Activated T-cell treated with anti-CD3 and anti-CD28 coated beads, Interleukin-2, amount 50 U/mL, for 4 hours (primary cell): ENCODE measurements around the gene CDC42EP4. TPM values are rescaled to one million over a fixed set of nuclear protein-coding genes. Genes with fewer than 3 reads are reported as not detected.
"Not testable (repeated sequence)": the region's sequence is repeated elsewhere in the genome, so short reads cannot be mapped to it uniquely, and the experiment has no call there.

Source experiments
- ATAC-seq, 2 donors: fragments of 200-7000 bp; cut with Tn5 transposase; one replicate each; pipeline ENCODE4 v1.10.0; 2021
- DNase-seq: peaks from one replicate; pipeline ENCODE4 v3.0.0-alpha.2; 2020
- H3K27me3 Mint-ChIP-seq: one replicate; pipeline ENCODE4 v1.8.0; 2021; ENCODE audit warnings: low read depth, mixed read lengths
- H3K36me3 Mint-ChIP-seq: one replicate; pipeline ENCODE4 v1.8.0; 2022; ENCODE audit warnings: mixed read lengths; ENCODE audit not compliant: insufficient read depth
- H3K4me1 Mint-ChIP-seq: one replicate; pipeline ENCODE4 v1.8.0; 2021; ENCODE audit warnings: low read depth, mixed read lengths
- H3K4me3 Mint-ChIP-seq: one replicate; pipeline ENCODE4 v1.8.0; 2021; ENCODE audit warnings: mild to moderate bottlenecking, moderate library complexity, mixed read lengths
- H3K9me3 Mint-ChIP-seq: one replicate; pipeline ENCODE4 v1.8.0; 2021; ENCODE audit warnings: mixed read lengths
- total RNA-seq, 3 donors: library from RNA; stranded (reverse); gene quantifications; one replicate each; pipeline ENCODE4 v1.2.1, GENCODE V29; 2021

The CDC42EP4 gene
- total RNA-seq, 3 donors from 2014 or later, result 0.24 to 1.1 (median 0.30) TPM

- no peaks in the 10 kb centered on the region for H3K27me3 Mint-ChIP-seq
- H3K36me3 Mint-ChIP-seq, result no peaks in the 10 kb centered on the region
- ATAC-seq, result no peak
- no peak for DNase-seq
- H3K9me3 Mint-ChIP-seq, result no peaks in the 10 kb centered on the region
- H3K4me1 Mint-ChIP-seq, result no peaks in the 10 kb centered on the region
- no peak overlapping the region for H3K4me3 Mint-ChIP-seq
Measured at GRCh38 chr17:73337330-73337710, 25.5 kb upstream of the CDC42EP4 start.

DNA sequence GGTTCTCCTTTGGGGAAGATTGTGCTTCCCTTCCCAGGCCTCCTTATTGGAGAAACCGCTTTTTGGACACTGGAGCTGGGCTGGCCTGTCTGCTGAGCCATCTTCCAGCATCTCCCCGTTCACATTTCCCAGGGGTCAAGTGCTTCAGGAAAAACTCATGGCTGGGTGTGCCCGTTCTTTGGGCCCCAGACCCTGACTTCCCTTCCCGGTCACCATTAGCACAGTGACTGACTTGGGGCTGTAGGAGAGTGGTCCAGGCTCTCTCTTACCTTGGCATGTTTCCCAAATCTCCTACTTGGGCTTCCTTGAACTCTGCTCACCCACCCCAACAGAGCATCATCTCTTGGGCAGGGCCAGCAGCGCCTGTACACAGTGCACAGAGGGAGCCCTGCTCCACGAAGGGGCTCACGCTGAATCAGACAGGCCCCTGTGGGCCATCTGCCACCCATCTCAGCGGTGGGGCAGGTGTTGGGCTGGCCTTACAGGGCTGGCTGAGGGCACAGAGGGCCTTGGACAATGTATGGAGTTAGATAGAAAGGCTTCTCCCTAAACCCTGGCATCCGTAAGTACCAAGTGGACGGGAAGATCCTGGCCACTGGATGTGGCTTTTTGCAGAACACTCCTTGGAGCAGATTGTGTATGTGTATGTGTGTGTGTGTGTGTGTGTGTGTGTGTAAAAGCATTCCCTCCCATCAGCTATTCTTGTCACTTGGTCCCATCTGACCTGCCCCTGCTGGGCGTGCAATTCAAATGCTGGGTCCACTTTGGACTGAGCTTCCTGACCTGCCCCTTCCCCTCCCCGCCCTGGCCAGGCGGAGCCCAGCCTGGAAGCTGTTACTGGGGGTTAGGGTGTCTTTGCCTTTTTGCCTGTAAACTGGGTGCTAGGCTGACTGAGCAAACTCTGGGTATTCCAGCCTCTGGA lies 24.9 kb upstream of the CDC42EP4 start:
- Mint-ChIP-seq H3K4me3 (no peak overlapping the region), H3K9me3 (no peaks in the 10 kb centered on the region), H3K27me3 (no peaks in the 10 kb centered on the region), H3K36me3 (no peaks in the 10 kb centered on the region), H3K4me1 (no peaks in the 10 kb centered on the region)
- ATAC-seq (no peak), DNase-seq (no peak)

- H3K4me1 Mint-ChIP-seq, result no peaks in the 10 kb centered on the region
- no peaks in the 10 kb centered on the region for H3K36me3 Mint-ChIP-seq
- no peak overlapping the region for H3K4me3 Mint-ChIP-seq
- ATAC-seq, result no peak
- H3K27me3 Mint-ChIP-seq, result no peaks in the 10 kb centered on the region
- H3K9me3 Mint-ChIP-seq, result no peaks in the 10 kb centered on the region
- no peak for DNase-seq
Measured at GRCh38 chr17:73335591-73336407, 24.0 kb upstream of the CDC42EP4 start.

DNA sequence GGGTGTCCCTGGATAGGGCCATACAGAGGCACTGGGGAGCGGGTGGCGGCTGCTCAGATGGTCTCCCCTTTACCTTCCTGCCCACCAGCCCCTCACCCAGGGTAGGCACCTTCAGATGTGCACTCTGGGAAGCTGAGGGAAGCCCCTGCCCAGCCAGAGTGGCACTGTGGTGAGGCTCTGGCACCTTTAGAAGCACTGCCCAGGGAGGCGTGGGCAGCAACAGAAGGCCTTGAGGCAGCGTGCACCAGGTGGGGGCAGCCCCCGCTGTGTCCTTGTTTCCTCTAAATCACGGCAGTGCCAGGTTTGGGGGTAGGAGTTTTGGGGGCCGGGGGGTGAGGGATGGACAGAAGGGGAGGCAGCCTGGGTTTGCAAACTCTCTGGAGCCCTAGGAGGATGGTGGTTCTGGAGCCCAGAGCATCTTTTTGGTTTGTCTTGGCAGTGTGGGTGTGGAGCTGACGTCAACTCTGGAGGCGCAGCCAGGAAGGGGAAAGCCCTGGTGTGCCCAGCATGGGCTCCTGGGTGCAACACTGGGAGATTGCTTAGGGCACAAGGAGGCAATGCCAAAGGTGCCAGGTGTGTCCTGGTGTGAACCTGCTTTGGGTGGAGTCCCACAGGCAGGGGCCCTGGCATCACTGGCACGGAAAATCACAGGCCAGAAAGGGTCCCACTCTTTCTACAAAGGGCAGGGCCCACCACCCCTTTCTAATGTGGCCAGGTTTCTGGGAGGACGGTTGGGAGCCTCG lies 23.1 kb upstream of the CDC42EP4 start:
- H3K9me3 Mint-ChIP-seq, result no peaks in the 10 kb centered on the region
- DNase-seq (no peak), ATAC-seq (no peak)
- H3K36me3 Mint-ChIP-seq, result no peaks in the 10 kb centered on the region
- no peak overlapping the region for H3K4me3 Mint-ChIP-seq
- H3K27me3 Mint-ChIP-seq, result no peaks in the 10 kb centered on the region
- no peaks in the 10 kb centered on the region for H3K4me1 Mint-ChIP-seq

GRCh38 chr17:73333445-73333844 lies 21.6 kb upstream of the CDC42EP4 start:
- H3K27me3 Mint-ChIP-seq, H3K4me1 Mint-ChIP-seq, DNase-seq, H3K36me3 Mint-ChIP-seq, ATAC-seq, H3K4me3 Mint-ChIP-seq, H3K9me3 Mint-ChIP-seq: not testable (repeated sequence)

DNA sequence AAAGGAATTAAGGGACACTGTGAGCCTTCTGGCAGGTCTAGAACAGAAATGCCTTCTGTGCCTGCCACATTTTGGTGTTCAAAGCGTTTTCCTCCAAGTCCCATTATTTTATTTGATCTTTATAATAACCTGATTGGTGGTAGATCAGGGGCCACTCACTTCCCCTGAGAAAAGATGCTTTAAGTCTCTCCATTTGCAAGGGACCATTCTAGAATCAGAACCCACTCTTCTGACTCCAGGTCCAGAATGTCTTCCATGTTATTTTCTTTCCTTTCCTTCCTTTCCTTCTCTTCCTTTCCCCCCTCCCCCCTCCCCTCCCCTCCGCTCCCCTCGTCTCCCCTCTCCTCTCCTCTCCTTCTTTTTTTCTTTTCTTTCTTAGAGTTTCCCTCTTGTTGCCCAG lies 19.3 kb upstream of the CDC42EP4 start:
- no peaks in the 10 kb centered on the region for H3K36me3 Mint-ChIP-seq
- no peaks in the 10 kb centered on the region for H3K4me1 Mint-ChIP-seq
- no peaks in the 10 kb centered on the region for H3K9me3 Mint-ChIP-seq
- no peak for DNase-seq
- peaks cover 9% of the 10 kb centered on the region for H3K27me3 Mint-ChIP-seq
- no peak overlapping the region for H3K4me3 Mint-ChIP-seq
- ATAC-seq, result no peak

- Mint-ChIP-seq H3K36me3 (no peaks in the 10 kb centered on the region), H3K9me3 (no peaks in the 10 kb centered on the region), H3K27me3 (peaks cover 13% of the 10 kb centered on the region), H3K4me1 (no peaks in the 10 kb centered on the region), H3K4me3 (no peak overlapping the region)
- DNase-seq (no peak), ATAC-seq (no peak)
Measured at GRCh38 chr17:73327676-73328075, 15.9 kb upstream of the CDC42EP4 start.

DNA sequence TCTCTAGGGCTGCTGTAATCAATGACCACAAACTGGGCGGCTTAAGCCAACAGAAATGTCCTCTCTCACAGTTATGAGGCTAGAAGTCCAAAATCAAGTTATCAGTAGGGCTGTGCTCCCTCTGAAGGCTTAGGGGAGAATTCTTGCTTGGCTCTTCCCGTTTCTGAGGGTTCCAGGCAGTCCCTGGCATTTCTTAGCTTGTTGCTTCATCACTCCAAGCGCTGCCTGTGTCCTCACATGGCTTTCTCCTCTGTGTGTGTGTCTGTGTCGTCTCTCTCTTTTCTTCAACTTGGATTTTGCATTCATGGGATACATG lies 13.7 kb upstream of the CDC42EP4 start:
- ATAC-seq (no peak), DNase-seq (no peak)
- peaks cover 13% of the 10 kb centered on the region for H3K27me3 Mint-ChIP-seq
- no peaks in the 10 kb centered on the region for H3K36me3 Mint-ChIP-seq
- no peak overlapping the region for H3K4me3 Mint-ChIP-seq
- H3K9me3 Mint-ChIP-seq, result no peaks in the 10 kb centered on the region
- no peaks in the 10 kb centered on the region for H3K4me1 Mint-ChIP-seq

- no peak for DNase-seq
- no peaks in the 10 kb centered on the region for H3K36me3 Mint-ChIP-seq
- H3K9me3 Mint-ChIP-seq, result no peaks in the 10 kb centered on the region
- no peak overlapping the region for H3K4me3 Mint-ChIP-seq
- H3K4me1 Mint-ChIP-seq, result no peaks in the 10 kb centered on the region
- H3K27me3 Mint-ChIP-seq, result peaks cover 13% of the 10 kb centered on the region
- no peak for ATAC-seq
Measured at GRCh38 chr17:73324711-73325526, 13.1 kb upstream of the CDC42EP4 start.

DNA sequence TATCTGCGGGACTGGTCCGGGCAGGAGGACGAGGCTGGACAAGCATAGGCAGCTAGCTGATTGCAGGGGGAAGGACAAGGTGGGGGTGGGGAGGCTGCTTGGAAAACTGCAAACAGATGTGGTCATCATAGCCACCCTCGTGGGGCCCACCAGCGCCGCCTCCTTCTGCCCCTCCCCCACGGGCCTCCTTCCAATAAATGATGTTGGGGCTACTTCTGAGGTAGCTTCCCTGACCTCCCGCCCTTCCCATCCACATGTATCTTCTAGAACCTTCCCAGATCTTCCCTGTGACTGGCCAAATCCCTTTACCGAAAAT lies 12.3 kb upstream of the CDC42EP4 start:
- peaks cover 11% of the 10 kb centered on the region for H3K27me3 Mint-ChIP-seq
- no peaks in the 10 kb centered on the region for H3K9me3 Mint-ChIP-seq
- no peaks in the 10 kb centered on the region for H3K36me3 Mint-ChIP-seq
- DNase-seq (no peak), ATAC-seq (no peak)
- H3K4me3 Mint-ChIP-seq, result no peak overlapping the region
- no peaks in the 10 kb centered on the region for H3K4me1 Mint-ChIP-seq

DNA sequence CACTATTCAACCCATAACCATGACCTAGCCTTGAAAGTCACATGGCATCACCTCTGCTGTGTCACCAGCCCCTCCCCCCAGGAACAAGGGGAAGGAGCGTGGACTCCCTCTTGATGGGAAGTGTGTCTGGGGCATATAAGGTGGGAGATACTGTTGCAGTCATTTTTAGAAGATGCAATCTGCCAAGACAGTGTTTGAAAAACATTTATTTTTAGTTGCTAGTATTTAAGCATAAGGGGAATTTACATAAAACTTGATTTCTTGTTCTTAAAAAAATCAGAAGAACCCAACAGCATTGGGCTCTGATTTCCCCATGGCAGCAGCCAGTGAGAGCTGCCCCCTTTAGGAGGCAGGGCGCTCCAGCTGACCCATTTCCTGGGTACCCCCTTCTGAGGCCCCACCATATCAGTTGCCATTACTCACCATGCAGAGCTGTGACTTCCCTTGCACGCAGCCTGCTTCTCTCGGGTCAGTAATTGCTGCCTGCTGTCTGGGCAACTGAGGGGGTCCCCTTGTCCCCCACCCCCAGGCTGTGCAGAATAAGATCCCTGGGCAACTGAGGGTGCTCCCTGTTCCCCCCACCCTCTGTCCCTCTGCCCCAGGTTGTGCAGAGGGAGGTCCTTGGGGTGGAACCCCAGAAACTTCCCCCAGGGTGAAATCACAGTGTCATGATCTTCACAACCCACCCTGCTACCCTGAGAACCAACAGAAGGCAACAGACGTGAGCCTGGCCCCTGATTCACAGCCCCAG lies 11.8 kb upstream of the CDC42EP4 start:
- Mint-ChIP-seq H3K9me3 (no peaks in the 10 kb centered on the region), H3K36me3 (no peaks in the 10 kb centered on the region), H3K4me3 (no peak overlapping the region), H3K4me1 (no peaks in the 10 kb centered on the region), H3K27me3 (peaks cover 10% of the 10 kb centered on the region)
- DNase-seq (no peak), ATAC-seq (no peak)

- Mint-ChIP-seq H3K4me1 (no peaks in the 10 kb centered on the region), H3K36me3 (no peaks in the 10 kb centered on the region), H3K27me3 (peaks cover 5% of the 10 kb centered on the region), H3K4me3 (no peak overlapping the region), H3K9me3 (no peaks in the 10 kb centered on the region)
- ATAC-seq (no peak), DNase-seq (no peak)
Measured at GRCh38 chr17:73320601-73321264, 8.9 kb upstream of the CDC42EP4 start.

DNA sequence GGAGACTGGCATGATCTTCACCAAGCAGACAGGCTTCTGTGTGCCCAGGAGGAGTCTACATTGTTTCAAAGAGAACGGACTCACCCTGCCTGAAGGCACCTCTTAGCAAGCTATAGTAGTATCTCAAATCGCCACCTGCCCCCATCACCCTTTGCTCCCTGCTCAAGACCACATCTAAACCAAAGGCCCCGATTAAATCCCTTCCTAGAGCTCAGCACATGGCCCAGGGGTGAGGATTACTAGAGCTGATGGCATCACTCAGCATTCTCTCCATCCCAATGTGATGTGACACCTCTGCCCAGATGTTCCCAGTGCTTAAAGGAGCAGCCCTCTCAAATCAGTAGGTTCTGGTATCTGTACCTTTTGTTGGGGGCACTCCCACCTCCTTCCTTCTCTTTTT lies 8.0 kb upstream of the CDC42EP4 start:
- Mint-ChIP-seq H3K4me3 (no peak overlapping the region), H3K9me3 (no peaks in the 10 kb centered on the region), H3K27me3 (peaks cover 2% of the 10 kb centered on the region), H3K4me1 (no peaks in the 10 kb centered on the region), H3K36me3 (no peaks in the 10 kb centered on the region)
- ATAC-seq (no peak), DNase-seq (no peak)
